ENCODE measurements around the gene CNPY1. TPM values are rescaled to one million over a fixed set of nuclear protein-coding genes. Genes with fewer than 3 reads are reported as not detected.
"Not testable (repeated sequence)": the region's sequence is repeated elsewhere in the genome, so short reads cannot be mapped to it uniquely, and the experiment has no call there.

The CNPY1 gene
- total RNA-seq, 1 donor from 2014 or later: not detected

DNA sequence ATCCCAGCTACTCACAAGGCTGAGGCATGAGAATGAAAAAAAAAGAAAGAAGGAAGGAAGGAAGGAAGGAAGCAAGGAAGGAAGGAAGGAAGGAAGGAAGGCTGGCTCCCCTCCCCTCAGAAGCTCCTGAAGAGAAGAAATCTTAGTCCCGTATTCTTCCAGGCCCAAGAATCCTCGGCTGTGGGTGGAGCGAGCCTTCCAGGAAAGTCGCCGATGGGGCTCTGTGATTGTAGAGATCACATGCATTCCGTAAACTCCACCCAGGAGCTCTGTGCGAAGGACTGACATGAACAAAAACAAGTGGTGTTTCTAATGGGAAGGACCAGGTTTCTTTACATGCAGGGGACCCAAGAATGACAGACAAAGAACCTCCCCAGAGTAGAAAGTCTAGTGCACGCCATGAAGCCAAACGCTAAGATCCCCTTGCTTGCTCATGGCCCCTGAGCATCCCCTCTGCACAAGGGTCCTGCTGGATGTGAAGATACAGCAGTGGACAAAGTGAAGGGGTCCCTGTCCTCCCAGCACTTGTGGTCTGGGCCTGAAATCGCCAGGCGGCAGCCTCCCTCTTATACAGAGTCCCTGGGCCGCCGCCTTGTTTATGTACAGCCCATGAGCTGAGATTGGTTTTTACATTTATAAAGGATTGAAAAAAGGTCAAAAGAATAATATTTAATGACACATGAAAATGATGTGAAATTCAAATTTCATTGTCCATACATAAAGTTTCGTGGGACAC is 25.2 kb downstream of the CNPY1 start:
- ATAC-seq: no peak
- intact Hi-C loops (cut with DNase I): no loop called here
- DNase-seq (ENCODE audit: low spot score): no peak

DNA sequence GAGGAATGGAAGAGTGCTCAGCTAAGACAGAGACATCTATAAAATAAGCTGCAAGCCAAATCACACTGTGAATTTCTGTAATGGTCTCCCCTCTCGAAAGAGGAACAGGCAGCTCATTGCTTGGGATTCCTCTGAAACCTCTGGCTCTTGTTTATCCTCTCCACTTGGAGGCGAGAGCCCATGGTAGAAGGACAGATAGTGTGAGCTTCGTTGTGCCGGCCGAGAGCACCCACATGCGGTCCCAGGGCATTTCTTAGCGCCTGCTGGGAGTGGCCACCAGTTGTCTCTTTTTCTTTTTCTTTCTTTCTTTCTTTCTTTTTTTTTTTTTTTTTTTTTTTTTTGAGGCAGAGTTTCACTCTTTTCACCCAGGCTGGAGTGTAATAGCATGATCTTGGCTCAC is 26.2 kb downstream of the CNPY1 start:
- ATAC-seq (no peak), DNase-seq (ENCODE audit: low spot score) (no peak)
- intact Hi-C loops (cut with DNase I): no loop called here

DNA sequence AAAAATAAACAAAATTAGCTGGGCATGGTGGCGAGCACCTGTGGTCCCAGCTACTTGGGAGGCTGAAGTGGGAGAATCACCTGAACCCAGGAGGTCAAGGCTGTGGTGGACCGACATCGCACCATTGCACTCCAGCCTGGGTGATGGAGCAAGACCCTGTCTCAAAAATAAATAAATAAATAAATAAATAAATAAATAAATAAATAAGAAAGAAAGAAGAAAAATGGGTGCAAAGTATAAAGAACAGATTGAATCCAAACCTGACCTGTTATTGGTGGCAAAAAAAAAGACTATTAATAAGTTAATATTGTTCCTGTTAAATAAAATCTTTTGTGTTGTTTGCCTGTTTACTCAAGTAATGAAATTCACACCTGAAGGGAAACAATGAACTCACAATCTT is 27.0 kb downstream of the CNPY1 start:
- ATAC-seq; intact Hi-C loops (cut with DNase I); DNase-seq (ENCODE audit: low spot score): not testable (repeated sequence)

DNA sequence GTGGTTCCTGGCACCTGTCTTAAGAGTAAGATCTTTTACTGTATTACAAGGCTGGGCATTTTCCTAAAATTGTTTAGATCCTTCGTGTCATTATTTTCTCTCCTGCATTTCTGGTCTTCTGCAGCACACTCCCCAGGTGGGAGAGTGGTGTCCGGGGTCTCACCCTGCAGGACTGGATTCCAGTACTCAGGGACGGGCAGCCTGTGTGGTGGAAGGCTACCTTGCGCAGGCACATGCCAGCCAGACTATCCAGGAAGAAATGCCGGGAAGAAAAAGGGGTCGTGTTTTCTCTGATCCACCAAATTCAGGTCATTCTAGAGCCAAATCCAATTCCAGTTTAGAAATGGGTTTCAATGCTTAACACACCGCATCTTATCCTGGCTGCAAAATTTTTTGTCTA is 27.7 kb downstream of the CNPY1 start:
- DNase-seq (ENCODE audit: low spot score): no peak

DNA sequence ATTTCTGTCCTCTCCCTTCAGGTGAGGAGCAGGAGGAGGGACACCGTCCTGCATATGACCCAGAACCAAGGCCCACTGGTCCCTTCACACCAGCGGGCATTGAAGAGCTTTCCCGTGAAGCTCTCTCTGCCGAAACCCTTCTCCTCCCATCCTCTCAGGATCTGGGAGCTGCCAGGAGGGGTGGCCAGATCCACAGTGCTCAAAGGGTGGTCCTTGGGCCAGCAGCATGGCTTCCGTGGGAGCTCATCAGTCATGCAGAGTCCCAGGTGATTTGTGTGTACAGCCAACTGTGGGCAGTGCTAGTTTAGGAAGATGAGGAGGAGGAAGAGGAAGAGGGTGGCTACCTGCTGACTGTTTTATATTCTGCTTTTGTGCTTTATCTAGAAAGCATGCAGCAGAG is 28.4 kb downstream of the CNPY1 start:
- no peak for ATAC-seq

More for the DNA sequence above, 27.7 kb downstream of the CNPY1 start:
- no peak for ATAC-seq
- intact Hi-C loops (cut with DNase I): no loop called here

DNA sequence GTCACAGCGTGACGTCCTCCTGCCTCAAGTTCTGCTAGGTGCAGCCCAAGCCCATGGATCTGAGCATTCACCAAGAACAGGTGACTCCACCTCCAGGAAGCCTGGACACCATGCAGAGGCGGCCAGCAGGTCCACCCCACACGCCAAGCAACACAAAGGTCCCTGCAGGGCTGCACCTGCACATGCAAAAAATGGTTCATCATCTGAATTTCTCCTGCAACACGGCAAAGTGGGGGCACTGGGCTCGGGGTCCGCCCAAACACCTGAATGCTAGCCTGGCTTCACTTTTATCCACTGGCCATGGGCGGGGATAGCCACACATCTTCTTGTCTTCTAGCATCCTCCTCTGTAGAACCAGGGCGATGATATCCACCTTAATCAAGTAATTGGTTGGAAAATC is 28.9 kb downstream of the CNPY1 start:
- ATAC-seq (no peak), DNase-seq (ENCODE audit: low spot score) (no peak)
- intact Hi-C loops (cut with DNase I): no loop called here

More for the DNA sequence above, 28.4 kb downstream of the CNPY1 start:
- DNase-seq (ENCODE audit: low spot score): no peak
- intact Hi-C loops (cut with DNase I): no loop called here

DNA sequence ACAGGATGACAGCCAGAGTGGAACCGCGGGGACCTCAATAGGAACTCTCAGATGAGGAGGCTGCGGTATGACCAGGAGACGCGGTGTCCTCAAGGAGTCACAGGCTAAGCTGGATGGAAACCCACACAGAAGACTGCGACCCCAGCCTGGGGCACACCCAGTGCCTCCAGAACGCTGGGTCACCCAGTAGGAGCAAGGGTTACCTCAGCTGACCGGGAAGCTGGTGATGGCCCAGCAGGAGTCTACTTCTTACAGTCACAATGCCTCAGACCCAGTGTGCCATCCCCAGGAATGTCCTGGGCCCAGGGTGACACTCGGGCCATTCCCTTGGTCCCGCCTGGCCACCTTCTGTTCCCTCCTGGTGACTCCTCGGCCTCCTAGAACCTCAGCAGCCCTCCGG is 29.9 kb downstream of the CNPY1 start:
- no peak for DNase-seq (ENCODE audit: low spot score)
- intact Hi-C loops (cut with DNase I): no loop called here
- no peak for ATAC-seq

DNA sequence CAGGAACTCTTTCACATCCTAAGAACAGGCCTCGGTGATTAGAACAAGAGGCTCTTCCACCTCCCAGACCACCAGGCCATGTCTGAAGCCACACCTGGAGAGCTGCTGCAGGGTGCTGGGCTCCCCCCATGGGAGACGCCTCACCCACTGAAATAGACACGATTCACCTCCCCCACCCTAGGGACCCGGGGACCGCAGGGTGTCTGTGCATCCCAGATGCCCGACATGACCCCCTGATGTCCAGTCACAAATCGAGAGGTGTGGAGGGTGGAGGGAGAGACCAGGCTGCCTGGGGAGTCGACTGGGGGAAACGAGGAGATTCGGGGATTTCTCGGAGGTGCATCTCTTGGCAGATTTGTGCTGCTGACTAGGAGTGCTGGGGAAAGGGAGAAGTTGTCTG is 31.0 kb downstream of the CNPY1 start:
- DNase-seq (ENCODE audit: low spot score): no peak
- intact Hi-C loops (cut with DNase I): no loop called here
- ATAC-seq: no peak

DNA sequence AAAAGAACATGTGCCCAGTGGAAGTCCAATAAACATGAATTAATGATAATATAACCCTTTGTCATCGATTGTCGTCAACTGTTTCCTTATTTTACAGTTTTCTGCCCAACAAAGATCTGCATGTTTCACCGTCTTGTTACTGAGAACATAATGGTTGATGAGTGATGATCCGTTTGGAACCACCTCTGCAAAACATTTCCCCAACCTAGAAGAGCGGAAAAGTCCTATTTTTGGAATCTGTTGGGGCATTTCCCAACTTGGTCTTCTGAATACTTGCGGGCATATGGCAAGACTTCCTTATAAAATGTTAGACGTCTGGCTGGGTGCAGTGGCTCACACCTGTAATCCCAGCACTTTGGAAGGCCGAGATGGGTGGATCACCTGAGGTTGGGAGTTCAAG is 32.1 kb downstream of the CNPY1 start:
- intact Hi-C loops (cut with DNase I): no loop called here
- ATAC-seq (no peak), DNase-seq (ENCODE audit: low spot score) (no peak)

DNA sequence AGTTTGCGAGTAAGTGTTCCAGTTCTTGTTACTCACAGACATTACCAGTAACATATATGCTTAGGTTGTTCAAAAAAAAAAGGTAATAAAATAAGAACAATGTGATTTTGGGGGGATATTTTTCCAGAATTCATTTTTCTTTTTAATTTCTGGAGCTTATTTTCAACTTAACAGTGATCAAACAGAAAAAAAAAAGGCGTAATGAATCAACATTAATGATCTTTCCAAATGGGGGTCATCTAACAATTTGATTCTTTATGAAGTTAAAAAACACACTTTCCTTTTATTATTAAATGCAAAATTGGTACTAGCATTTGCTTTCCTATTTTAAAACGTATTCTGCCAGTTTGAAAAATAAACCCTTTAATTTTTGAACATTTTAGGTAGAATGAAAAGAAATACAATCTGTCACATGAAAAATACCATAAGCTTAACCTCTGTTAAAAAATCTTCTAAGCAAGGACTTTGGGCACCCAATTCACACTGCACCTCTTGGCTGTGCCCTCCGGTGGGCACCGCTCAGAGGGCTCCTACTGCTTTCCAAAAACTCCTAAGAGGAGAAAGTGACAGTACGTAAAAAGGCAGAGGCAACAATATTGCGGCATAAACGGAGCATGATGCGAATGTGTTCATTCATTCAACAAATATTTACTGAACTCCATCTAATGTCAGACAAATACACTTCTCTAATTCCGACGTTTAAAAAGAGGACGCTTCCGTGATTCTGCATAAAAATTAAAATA is 32.6 kb downstream of the CNPY1 start:
- DNase-seq (ENCODE audit: low spot score): no peak
- intact Hi-C loops (cut with DNase I): no loop called here
- ATAC-seq: no peak

DNA sequence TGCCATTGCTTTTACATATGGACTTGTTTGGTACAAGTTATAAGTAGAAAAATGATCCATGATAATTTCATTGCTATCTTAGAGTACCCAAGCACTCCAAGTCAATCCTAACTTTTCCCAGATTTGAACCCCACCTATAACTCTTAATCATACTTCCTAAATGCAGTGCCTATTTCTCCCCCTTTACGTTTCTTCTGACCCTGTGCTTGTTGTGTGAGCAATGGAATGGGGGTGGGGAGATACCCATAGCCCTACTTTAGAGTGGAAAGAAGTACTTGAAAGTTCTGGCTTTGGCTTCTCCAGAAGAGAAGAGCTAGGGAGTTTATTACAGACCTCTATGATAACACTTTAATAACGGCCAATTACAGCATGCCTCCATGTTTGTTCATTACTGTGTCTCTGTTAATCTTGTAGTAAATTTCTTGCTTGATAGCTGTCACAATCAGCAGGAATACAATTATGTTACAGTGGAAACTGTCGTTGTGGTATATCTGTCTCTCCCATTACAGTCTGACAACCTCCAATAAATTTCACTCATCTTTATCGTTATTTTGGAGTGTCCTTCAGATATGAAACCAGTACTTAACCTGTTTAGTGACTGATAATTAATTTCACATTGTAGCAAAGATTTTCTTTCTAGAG is 34.0 kb downstream of the CNPY1 start:
- intact Hi-C loops (cut with DNase I): no loop called here
- DNase-seq (ENCODE audit: low spot score): no peak
- no peak for ATAC-seq

DNA sequence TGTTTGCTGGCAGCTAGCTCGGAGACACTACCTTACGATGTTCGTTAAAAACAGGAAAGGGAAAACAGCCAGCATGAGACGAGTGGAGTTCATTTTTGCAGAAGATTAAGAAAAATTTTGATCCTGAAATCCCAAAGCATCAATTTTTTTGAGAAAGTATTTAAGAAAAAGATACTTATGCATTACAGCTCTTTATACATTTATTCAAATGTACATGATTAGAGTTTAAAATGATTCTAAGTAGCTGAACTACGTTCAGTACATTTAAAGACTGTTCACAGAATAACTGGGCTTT is 34.7 kb downstream of the CNPY1 start:
- DNase-seq (ENCODE audit: low spot score) (no peak), ATAC-seq (no peak)
- intact Hi-C loops (cut with DNase I): no loop called here

DNA sequence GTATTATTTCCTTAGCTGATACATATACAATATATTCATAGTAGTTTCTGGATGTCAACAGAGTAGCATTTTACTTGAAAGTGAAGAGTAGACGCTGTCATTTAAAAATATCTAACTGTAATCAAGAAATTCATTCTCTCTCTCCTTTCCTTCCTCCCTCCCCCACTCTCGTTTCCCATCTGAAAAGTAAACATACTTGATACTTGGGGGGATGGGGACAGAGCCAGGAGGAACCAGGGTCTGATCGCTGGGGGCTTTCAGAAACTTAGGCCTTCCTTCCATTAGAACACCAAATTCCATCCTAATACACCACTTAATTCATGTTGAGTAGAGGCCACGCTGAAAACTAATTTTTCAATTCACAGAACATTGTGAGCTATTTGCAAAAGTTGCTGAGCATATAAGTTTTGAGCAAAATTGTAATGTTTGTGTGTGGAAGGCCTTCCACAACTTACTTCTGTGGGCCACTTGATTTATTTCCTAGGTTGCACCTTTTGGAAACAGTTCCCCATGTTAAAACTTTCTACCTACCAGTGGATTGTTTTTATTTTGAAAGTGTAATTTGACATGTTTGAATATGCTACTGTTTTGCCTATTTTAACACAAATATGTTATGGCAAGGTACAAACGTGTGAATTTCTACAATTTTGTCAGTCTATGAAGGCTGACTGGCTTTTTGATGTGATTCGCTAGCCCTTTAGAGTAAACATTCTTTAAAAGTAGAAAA is 35.2 kb downstream of the CNPY1 start:
- no peak for ATAC-seq
- intact Hi-C loops (cut with DNase I): no loop called here

DNA sequence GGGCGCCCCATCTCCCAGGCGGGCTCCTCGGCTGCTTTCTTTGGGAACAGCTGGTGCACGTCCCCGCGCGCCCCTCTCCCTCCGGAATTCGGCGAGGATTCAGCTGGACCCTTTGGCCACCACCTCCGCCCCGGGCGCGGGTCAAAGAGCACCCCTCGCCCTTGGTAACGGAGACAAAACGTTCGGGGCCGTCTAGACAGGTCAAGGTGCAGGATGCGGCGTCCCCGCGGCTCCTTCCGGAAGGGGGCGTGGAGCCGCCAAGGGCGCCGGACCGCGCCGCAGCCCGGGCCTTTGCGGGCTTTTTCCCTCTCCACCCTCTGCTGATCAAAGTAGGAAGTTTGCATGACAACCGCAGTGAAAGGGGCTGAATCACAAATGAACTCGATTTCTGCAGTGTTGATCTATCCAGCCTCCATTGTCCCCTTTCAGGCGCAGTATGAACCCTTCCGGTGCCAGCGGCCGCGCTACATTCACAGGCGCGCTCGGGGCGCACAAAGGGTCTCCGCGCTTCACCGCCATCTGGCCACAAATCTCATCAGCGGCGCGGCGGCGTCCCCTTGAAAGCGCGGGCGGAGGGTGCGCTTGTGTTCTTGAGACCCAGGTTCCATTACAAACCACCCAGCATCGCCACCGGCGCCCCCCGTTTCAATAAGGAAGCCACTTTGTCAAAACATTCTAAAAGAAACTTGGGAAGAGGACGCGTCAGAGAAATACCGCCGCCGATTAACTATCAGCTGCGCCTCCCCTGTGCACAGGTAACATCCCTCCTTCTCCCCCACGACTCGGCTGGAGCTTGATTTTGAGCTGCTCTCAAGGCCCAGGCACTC is 36.4 kb downstream of the CNPY1 start:
- intact Hi-C loops (cut with DNase I): loop anchor here (10.0 kb wide), 1 partner anchor 55 kb away; the partner anchor contains the start of gene EN2
- ATAC-seq (no peak), DNase-seq (ENCODE audit: low spot score) (no peak)

More for the DNA sequence above, 35.2 kb downstream of the CNPY1 start:
- DNase-seq (ENCODE audit: low spot score): no peak

DNA sequence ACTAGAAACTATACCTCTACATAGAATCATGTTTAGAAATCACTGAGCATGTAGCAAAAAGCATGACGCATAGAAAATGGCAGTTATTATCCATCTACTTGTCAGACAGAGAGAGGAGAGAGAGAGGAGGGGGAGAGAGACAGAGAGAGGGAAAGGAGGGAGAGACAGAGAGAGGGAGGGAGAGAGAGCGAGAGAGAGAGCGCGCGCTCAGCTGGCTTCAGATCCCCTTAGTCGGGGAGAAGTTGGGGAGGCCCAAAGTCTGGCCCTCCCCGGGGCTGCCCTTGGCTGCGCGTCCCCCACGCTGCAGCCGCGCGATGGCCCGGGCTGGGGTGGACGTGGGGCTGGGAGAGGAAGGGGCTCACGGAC is 37.0 kb downstream of the CNPY1 start:
- intact Hi-C loops (cut with DNase I): loop anchor here (10.0 kb wide), 1 partner anchor 55 kb away; the partner anchor contains the start of gene EN2
- ATAC-seq (no peak), DNase-seq (ENCODE audit: low spot score) (no peak)

DNA sequence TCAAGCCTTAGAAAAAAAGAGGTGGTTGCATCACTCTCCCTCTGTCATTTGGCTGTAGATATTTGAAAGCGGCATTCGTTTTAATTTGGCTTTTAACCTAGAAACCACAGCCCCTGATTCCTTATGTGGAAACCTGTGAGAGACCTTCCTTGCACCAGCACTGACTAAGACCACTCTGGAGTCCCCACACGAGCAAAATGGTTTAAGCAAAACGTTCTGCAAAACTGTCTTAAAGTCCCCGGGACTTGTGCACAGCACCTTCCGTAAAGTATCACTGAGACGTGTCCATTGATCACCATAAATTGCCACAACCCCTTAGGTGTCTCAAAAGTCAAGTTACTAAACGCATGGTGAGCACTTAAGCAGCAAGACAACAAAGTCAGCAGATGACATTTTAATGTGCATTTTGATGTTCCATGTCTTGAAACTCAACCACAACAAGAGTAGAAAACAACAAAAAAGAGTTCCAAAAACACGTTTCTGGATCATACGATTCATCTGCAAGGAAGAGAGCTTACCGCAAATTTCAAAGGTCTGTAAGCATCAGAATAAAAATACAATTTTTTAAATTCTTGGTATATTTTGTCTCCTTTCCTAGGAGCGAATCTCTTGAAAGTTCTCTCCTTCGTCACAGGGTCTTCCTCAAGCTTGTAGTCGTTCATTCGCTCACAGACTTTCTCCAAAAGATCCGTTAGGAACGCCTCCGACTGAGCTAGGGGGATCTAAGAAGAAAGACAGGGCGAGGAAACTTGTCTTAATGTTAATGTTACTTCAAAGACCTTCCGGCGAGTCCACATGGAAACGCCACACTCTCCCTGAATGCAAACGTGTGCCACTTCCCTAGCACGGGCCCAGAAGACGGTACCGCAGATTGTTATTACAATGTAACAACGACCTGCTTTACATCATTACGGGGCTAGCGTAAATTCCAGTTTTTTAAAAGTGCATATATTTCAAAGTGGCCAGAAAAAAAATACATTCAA is 37.7 kb downstream of the CNPY1 start:
- ATAC-seq: no peak
- intact Hi-C loops (cut with DNase I): loop anchor here (10.0 kb wide), 1 partner anchor 54 kb away; the partner anchor contains the start of gene EN2
- no peak for DNase-seq (ENCODE audit: low spot score)

DNA sequence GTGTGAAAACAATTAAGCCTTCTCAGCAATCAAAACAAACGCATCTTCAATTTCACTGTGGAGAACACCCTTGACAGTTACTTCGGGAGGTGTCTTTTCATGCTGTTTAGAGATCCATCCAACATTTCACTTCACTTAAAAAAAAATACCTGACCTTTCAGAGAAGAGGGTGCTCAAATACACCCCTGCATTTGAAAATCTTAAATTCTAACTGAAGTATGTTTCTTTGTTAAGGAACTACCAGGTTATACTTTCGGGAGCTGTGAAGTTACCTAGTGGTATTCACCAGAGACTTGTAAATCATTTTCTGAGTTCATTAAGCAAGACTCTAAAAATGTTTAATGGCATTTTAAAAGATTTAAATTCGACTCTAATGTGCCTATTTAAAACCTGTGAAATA is 38.8 kb downstream of the CNPY1 start:
- intact Hi-C loops (cut with DNase I): loop anchor here (10.0 kb wide), 1 partner anchor 53 kb away; the partner anchor contains the start of gene EN2
- ATAC-seq (no peak), DNase-seq (ENCODE audit: low spot score) (no peak)
